Ishikawa (cell line): ENCODE results near the gene PIGU.

Experiments used
- CEBPB ChIP-seq: IDR thresholded peaks from 2 replicates; pipeline ENCODE4 v1.6.1; 2012
- CREB1 ChIP-seq: IDR thresholded peaks from 2 replicates; pipeline ENCODE4 v1.6.1; 2012; ENCODE audit warnings: low read depth
- EGR1 ChIP-seq: IDR thresholded peaks from 2 replicates; pipeline ENCODE4 v1.6.1; 2012
- EP300 ChIP-seq: IDR thresholded peaks from 2 replicates; pipeline ENCODE4 v1.6.1; 2012; ENCODE audit warnings: borderline replicate concordance
- FOXM1 ChIP-seq: IDR thresholded peaks from 2 replicates; pipeline ENCODE4 v1.6.1; 2012; ENCODE audit warnings: low read depth, borderline replicate concordance
- NFIC ChIP-seq: IDR thresholded peaks from 2 replicates; pipeline ENCODE4 v1.6.1; 2012
- RAD21 ChIP-seq: IDR thresholded peaks from 2 replicates; pipeline ENCODE4 v1.6.1; 2012; ENCODE audit warnings: low read depth
- TAF1 ChIP-seq: IDR thresholded peaks from 2 replicates; pipeline ENCODE4 v1.6.1; 2012; ENCODE audit warnings: low read depth, mild to moderate bottlenecking
- TCF12 ChIP-seq: IDR thresholded peaks from 2 replicates; pipeline ENCODE4 v1.6.1; 2012; ENCODE audit warnings: low read depth
- TEAD4 ChIP-seq: IDR thresholded peaks from 2 replicates; pipeline ENCODE4 v1.6.1; 2012
- YY1 ChIP-seq: IDR thresholded peaks from 2 replicates; pipeline ENCODE4 v1.6.1; 2012; ENCODE audit warnings: low read depth
- ZBTB7A ChIP-seq: IDR thresholded peaks from 2 replicates; pipeline ENCODE4 v1.6.1; 2012; ENCODE audit warnings: low read depth
- TF ChIP-seq, protein P1 (sequence below): IDR thresholded peaks from 2 replicates; pipeline ENCODE4 v1.6.1; 2012
- TF ChIP-seq, protein P2 (sequence below): IDR thresholded peaks from 2 replicates; pipeline ENCODE4 v1.6.1; 2012
- TF ChIP-seq, protein P3 (sequence below): IDR thresholded peaks from 2 replicates; pipeline ENCODE4 v1.6.1; 2012; ENCODE audit warnings: low read depth, mild to moderate bottlenecking

PIGU gene

DNA sequence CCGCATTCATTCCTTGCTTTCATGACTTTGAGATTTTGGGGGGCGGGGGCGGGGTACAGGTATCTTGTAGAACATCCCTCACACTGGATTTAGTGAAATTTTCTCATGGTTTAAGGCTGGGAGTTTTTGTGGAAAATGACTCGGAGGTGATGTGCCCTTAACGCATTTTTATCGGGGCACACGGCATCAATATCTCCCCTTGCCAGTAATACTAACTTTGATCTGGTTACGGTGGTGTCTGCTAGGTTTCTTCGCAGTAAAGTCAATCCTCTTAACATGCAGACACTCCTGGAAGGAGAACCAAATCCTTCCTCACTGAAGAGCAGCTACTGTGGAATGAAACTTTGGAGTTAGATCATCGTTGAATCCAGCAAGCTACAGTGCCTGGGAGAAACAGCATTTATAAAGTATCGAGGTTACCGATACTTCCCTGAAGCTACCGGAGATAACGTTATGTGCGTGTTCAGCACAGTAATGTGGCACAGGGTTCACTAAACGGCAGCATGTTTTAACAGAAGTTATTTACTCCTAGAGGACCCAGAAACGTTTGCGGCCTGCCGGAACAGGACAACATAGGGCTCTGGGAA, 161.9 kb downstream of the PIGU start:
- no peak for TF ChIP-seq YY1
- no peak for TF ChIP-seq CREB1
- TF ChIP-seq TEAD4, result no peak
- no peak for TF ChIP-seq TAF1
- TF ChIP-seq FOXM1, result no peak
- TF ChIP-seq TCF12, result no peak

DNA sequence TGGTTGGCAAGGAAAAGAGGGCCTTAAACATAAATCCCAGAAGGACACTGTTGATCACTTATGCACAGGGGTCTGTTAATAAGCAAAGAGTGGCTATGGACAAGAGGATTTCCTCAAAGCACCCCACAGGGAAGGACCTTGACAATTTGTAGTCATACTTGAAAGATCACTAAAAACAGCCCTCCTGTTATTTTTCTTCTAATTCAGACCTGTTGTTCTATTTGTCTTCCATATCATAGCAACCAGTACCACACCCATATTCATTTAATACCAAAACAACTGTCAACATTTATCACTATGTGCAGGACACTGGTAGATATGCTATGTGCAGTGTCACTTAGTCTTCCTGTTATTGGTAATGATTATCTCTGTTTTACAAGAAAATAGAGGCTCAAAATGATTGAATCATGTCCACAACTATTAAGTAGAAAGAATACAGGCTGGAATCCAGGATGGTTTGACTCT, 163.9 kb downstream of the PIGU start:
- no peak for TF ChIP-seq TAF1
- TF ChIP-seq, protein P1, sequence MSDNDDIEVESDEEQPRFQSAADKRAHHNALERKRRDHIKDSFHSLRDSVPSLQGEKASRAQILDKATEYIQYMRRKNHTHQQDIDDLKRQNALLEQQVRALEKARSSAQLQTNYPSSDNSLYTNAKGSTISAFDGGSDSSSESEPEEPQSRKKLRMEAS, result no peak

DNA sequence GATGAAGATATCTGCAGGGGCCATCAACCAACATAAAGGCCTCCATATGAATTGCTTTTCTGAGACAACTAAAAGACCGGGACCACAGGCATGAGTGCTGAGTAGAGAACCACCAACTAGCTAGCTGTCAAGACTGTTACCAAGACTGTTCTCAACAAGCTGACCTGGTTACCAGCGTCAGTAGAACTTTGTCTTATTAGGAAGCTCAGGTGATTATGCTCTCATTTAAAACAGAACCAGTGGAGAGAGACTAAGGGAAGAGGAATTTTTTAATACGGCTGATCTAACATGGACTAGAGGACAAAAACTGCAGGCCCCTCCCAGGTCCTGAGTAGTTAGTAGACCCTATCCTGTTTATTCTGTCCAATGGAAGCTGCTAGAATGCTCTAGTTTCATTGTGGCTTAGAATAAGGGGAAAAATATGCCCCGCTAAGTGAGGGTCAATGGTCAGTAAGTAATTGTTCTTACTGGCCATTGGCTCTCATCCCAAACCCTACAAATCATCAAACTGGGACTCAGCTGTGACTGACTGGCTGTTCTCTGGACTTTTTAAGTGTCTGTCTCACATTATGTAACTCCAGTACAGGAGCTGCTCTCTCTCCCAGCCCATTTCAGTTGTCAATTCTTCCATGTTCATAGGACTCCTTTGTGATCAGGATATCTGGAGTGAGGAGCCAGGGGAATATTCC, 164.5 kb downstream of the PIGU start:
- TF ChIP-seq CREB1 (no peak), EGR1 (no peak), CEBPB (no peak), ZBTB7A (no peak), TEAD4 (no peak), FOXM1 (no peak), TAF1 (no peak), RAD21 (no peak), TCF12 (no peak), NFIC (no peak), YY1 (no peak), EP300 (no peak)
- TF ChIP-seq, protein P2, sequence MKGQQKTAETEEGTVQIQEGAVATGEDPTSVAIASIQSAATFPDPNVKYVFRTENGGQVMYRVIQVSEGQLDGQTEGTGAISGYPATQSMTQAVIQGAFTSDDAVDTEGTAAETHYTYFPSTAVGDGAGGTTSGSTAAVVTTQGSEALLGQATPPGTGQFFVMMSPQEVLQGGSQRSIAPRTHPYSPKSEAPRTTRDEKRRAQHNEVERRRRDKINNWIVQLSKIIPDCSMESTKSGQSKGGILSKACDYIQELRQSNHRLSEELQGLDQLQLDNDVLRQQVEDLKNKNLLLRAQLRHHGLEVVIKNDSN, result no peak
- TF ChIP-seq, protein P1, result no peak
- TF ChIP-seq, protein P3, sequence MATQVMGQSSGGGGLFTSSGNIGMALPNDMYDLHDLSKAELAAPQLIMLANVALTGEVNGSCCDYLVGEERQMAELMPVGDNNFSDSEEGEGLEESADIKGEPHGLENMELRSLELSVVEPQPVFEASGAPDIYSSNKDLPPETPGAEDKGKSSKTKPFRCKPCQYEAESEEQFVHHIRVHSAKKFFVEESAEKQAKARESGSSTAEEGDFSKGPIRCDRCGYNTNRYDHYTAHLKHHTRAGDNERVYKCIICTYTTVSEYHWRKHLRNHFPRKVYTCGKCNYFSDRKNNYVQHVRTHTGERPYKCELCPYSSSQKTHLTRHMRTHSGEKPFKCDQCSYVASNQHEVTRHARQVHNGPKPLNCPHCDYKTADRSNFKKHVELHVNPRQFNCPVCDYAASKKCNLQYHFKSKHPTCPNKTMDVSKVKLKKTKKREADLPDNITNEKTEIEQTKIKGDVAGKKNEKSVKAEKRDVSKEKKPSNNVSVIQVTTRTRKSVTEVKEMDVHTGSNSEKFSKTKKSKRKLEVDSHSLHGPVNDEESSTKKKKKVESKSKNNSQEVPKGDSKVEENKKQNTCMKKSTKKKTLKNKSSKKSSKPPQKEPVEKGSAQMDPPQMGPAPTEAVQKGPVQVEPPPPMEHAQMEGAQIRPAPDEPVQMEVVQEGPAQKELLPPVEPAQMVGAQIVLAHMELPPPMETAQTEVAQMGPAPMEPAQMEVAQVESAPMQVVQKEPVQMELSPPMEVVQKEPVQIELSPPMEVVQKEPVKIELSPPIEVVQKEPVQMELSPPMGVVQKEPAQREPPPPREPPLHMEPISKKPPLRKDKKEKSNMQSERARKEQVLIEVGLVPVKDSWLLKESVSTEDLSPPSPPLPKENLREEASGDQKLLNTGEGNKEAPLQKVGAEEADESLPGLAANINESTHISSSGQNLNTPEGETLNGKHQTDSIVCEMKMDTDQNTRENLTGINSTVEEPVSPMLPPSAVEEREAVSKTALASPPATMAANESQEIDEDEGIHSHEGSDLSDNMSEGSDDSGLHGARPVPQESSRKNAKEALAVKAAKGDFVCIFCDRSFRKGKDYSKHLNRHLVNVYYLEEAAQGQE, result no peak

DNA sequence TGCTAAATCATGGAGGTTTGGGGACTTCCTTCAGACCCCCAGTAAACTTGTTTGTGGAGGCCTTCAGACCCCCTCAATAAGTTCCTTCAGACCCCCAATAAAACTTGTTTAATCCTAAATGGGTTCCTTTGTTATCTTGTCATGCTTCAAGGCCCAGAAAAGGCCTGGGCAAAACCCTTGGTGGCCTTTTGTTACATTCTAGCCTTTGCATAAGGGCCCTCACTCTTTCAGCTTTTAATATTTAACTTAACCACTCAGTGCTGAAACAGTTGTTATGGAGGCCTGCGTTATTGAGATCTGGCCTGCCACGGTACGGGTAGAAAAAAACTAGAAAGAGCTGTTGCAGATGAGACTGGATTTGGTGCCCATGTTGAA, 165.0 kb downstream of the PIGU start:
- TF ChIP-seq TCF12 (no peak), EP300 (no peak), CEBPB (no peak), CREB1 (no peak), YY1 (no peak), RAD21 (no peak), NFIC (no peak)
- TF ChIP-seq, protein P3, result no peak
- TF ChIP-seq, protein P2, result no peak

DNA sequence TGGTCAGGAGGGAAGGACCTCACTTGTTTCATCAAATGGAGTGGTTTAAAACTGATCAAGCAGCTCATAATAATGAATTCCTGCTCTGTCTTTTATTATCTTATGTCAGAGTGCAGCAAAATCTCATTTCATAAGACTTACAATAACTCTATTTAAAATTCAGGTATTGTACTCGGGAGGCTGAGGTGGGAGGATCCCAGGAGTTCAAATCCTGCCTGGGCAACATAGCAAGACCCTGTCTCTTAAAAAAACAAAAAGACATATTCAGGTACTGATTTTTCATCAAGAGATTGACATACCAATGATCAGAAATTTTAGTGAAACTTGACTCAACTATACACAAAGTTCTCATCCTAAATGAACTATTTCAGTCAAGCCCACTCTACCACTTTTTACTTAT, 166.3 kb downstream of the PIGU start:
- TF ChIP-seq EGR1 (no peak), RAD21 (no peak)
